ENCODE measurements around the gene TICRR. TPM values are rescaled to one million over a fixed set of nuclear protein-coding genes. Genes with fewer than 3 reads are reported as not detected.

Gene TICRR
- total RNA-seq, 1 experiment from 2014 or later, result 37.4 TPM

GRCh38 chr15:89566621-89567294 lies 8.5 kb upstream of the TICRR start (continued):
- no peak for TF ChIP-seq ZSCAN18 (CRISPR knock-in tag; IDR thresholded peaks at IDR 0.05)

DNA sequence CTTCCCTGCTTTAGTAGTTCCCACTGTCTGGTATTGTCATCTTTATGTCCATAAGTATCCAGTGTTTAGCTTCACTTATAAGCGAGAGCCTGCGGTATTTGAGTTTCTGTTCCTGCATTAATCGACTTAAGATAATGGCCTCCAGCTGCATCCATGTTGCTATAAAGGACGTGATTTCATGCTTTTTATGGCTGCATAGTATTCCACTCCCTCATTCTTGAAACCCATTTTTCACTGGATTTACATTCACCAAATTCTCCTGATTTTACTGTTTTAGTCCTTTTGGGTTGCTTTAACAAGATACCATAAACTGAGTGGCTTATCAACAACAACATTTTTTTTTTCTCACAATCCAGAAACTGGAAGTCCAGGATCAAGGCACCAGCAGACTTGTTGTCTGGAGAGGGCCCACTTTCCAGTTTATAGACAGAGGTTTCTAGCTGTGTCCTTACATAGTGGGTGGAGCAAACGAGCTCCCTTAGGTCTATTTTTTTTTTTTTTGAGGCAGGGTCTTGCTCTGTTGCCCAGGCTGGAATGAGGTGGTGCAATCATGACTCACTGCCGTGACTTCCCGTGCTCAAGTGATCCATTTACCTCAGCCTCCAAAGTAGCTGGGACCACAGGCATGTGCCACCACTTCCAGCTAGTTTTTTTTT lies 6.1 kb upstream of the TICRR start:
- Mint-ChIP-seq H3K4me3 (no peak overlapping the region), H3K36me3 (no peaks in the 10 kb centered on the region), H3K27me3 (ENCODE audit: low read depth) (peaks cover 3% of the 10 kb centered on the region; the same call in 1 of the 2 replicates), H3K9me3 (peaks cover 19% of the 10 kb centered on the region), H3K4me1 (0 out of 2 replicates have a peak, but pooled peaks cover 2% of the 10 kb centered on the region), H3K27ac (no peak overlapping the region)
- POLR2A ChIA-PET, result no interaction called here
- ATAC-seq (no peak), DNase-seq (ENCODE audit: low spot score) (no peak)
- CTCF ChIA-PET, result no interaction called here
- no peak for TF ChIP-seq SP1 (CRISPR knock-in tag; conservative IDR thresholded peaks at IDR 0.05)
- TF ChIP-seq ETV6 (CRISPR knock-in tag; IDR thresholded peaks at IDR 0.05), result no peak
- TF ChIP-seq TEAD4 (CRISPR knock-in tag; IDR thresholded peaks at IDR 0.05), result no peak

GRCh38 chr15:89575656-89576416 lies 567 bp downstream of the TICRR start:
- H3K36me3 Mint-ChIP-seq, result peaks cover 22% of the 10 kb centered on the region
- ATAC-seq (0 out of 2 replicates have a peak, but pooled peaks have one; percentile 3), DNase-seq (ENCODE audit: low spot score) (peak; percentile 44)
- POLR2A ChIA-PET, result interaction anchor here (0.7 to 1.7 kb wide), 5 partner anchors 10 to 84 kb away, joined by 3 to 9 read pairs (median 4); no protein-coding TSS in a partner anchor
- no peaks in the 10 kb centered on the region for H3K27me3 Mint-ChIP-seq (ENCODE audit: low read depth)
- peak overlapping the region; percentile 96 for H3K4me3 Mint-ChIP-seq
- CTCF ChIA-PET, result interaction anchor here (0.6 to 2.3 kb wide), 18 partner anchors 12 to 1381 kb away, joined by 3 to 22 read pairs (median 4); partner anchors contain the start of genes POLG and RHCG
- no peaks in the 10 kb centered on the region for H3K9me3 Mint-ChIP-seq
- peaks cover 29% of the 10 kb centered on the region for H3K4me1 Mint-ChIP-seq
- H3K27ac Mint-ChIP-seq, result peak overlapping the region; percentile 90
- TF ChIP-seq TEAD1 (CRISPR knock-in tag; IDR thresholded peaks at IDR 0.05) (no peak; the same call in 1 of the 2 replicates), OVOL2 (CRISPR knock-in tag; IDR thresholded peaks at IDR 0.05; ENCODE audit: borderline replicate concordance) (no peak), EMX1 (CRISPR knock-in tag; IDR thresholded peaks at IDR 0.05) (no peak), PRDM15 (CRISPR knock-in tag; IDR thresholded peaks at IDR 0.05) (no peak; the same call in 1 of the 2 replicates), ELF4 (CRISPR knock-in tag; IDR thresholded peaks at IDR 0.05; ENCODE audit: low read depth) (no peak), FOXP1 (CRISPR knock-in tag; IDR thresholded peaks at IDR 0.05; ENCODE audit: borderline replicate concordance) (no peak), ATF1 (CRISPR knock-in tag; IDR thresholded peaks at IDR 0.05) (peak; percentile 11; the same call in 1 of the 2 replicates), TP53 (CRISPR knock-in tag; IDR thresholded peaks at IDR 0.05) (0 out of 2 replicates have a peak, but pooled peaks have one; percentile 56), ZNF423 (CRISPR knock-in tag; IDR thresholded peaks at IDR 0.05) (no peak)
- TF ChIP-seq, protein P1, sequence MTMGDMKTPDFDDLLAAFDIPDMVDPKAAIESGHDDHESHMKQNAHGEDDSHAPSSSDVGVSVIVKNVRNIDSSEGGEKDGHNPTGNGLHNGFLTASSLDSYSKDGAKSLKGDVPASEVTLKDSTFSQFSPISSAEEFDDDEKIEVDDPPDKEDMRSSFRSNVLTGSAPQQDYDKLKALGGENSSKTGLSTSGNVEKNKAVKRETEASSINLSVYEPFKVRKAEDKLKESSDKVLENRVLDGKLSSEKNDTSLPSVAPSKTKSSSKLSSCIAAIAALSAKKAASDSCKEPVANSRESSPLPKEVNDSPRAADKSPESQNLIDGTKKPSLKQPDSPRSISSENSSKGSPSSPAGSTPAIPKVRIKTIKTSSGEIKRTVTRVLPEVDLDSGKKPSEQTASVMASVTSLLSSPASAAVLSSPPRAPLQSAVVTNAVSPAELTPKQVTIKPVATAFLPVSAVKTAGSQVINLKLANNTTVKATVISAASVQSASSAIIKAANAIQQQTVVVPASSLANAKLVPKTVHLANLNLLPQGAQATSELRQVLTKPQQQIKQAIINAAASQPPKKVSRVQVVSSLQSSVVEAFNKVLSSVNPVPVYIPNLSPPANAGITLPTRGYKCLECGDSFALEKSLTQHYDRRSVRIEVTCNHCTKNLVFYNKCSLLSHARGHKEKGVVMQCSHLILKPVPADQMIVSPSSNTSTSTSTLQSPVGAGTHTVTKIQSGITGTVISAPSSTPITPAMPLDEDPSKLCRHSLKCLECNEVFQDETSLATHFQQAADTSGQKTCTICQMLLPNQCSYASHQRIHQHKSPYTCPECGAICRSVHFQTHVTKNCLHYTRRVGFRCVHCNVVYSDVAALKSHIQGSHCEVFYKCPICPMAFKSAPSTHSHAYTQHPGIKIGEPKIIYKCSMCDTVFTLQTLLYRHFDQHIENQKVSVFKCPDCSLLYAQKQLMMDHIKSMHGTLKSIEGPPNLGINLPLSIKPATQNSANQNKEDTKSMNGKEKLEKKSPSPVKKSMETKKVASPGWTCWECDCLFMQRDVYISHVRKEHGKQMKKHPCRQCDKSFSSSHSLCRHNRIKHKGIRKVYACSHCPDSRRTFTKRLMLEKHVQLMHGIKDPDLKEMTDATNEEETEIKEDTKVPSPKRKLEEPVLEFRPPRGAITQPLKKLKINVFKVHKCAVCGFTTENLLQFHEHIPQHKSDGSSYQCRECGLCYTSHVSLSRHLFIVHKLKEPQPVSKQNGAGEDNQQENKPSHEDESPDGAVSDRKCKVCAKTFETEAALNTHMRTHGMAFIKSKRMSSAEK (CRISPR knock-in tag; IDR thresholded peaks at IDR 0.05; ENCODE audit: borderline replicate concordance), result no peak
- TF ChIP-seq, protein P2, sequence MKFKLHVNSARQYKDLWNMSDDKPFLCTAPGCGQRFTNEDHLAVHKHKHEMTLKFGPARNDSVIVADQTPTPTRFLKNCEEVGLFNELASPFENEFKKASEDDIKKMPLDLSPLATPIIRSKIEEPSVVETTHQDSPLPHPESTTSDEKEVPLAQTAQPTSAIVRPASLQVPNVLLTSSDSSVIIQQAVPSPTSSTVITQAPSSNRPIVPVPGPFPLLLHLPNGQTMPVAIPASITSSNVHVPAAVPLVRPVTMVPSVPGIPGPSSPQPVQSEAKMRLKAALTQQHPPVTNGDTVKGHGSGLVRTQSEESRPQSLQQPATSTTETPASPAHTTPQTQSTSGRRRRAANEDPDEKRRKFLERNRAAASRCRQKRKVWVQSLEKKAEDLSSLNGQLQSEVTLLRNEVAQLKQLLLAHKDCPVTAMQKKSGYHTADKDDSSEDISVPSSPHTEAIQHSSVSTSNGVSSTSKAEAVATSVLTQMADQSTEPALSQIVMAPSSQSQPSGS (CRISPR knock-in tag; IDR thresholded peaks at IDR 0.05; ENCODE audit: borderline replicate concordance, low read depth), result no peak
- TF ChIP-seq, protein P3, sequence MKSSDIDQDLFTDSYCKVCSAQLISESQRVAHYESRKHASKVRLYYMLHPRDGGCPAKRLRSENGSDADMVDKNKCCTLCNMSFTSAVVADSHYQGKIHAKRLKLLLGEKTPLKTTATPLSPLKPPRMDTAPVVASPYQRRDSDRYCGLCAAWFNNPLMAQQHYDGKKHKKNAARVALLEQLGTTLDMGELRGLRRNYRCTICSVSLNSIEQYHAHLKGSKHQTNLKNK (CRISPR knock-in tag; IDR thresholded peaks at IDR 0.05), result no peak
- TF ChIP-seq, protein P4, sequence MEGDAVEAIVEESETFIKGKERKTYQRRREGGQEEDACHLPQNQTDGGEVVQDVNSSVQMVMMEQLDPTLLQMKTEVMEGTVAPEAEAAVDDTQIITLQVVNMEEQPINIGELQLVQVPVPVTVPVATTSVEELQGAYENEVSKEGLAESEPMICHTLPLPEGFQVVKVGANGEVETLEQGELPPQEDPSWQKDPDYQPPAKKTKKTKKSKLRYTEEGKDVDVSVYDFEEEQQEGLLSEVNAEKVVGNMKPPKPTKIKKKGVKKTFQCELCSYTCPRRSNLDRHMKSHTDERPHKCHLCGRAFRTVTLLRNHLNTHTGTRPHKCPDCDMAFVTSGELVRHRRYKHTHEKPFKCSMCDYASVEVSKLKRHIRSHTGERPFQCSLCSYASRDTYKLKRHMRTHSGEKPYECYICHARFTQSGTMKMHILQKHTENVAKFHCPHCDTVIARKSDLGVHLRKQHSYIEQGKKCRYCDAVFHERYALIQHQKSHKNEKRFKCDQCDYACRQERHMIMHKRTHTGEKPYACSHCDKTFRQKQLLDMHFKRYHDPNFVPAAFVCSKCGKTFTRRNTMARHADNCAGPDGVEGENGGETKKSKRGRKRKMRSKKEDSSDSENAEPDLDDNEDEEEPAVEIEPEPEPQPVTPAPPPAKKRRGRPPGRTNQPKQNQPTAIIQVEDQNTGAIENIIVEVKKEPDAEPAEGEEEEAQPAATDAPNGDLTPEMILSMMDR (IDR thresholded peaks at IDR 0.05), result no peak

Data from WTC11 (cell line).